BLaER1 treated with 17β-estradiol and CSF1 and Interleukin-3, amounts not matched to agents 10 nM and 100 nM (cell line): ENCODE measurements around the gene PLA2G2D.
A peak's percentile ranks its signal among the peaks of the same experiment; 100 is the strongest.

Source experiments
- H3K27ac ChIP-seq, 11 experiments: shearing (Covaris generic); formaldehyde crosslinking; 2 replicates each; pipeline ENCODE4 v1.8.1; 2022
- H3K27me3 ChIP-seq, 11 experiments: shearing (Covaris generic); formaldehyde crosslinking; 2 replicates each; pipeline ENCODE4 v1.8.1; 2022
- H3K36me3 ChIP-seq, 11 experiments: shearing (Covaris generic); formaldehyde crosslinking; 2 replicates each; pipeline ENCODE4 v1.8.1; 2022
- H3K4me1 ChIP-seq, 10 experiments: shearing (Covaris generic); formaldehyde crosslinking; 2 replicates each; pipeline ENCODE4 v1.8.1; 2022
- H3K4me2 ChIP-seq, 11 experiments: shearing (Covaris generic); formaldehyde crosslinking; 2 replicates each; pipeline ENCODE4 v1.8.1; 2022
- H3K4me3 ChIP-seq, 10 experiments: shearing (Covaris generic); formaldehyde crosslinking; 2 replicates each; pipeline ENCODE4 v1.8.1; 2022
- H3K9ac ChIP-seq, 11 experiments: shearing (Covaris generic); formaldehyde crosslinking; 2 replicates each; pipeline ENCODE4 v1.8.1; 2022
- H3K9me3 ChIP-seq, 11 experiments: shearing (Covaris generic); formaldehyde crosslinking; replicated peaks in 1 of 11; 2 replicates each; pipeline ENCODE4 v1.8.1; 2022
- H4K20me1 ChIP-seq, 11 experiments: shearing (Covaris generic); formaldehyde crosslinking; 2 replicates each; pipeline ENCODE4 v1.8.1; 2022
- Cebpa-rat ChIP-seq, 11 experiments: shearing (Covaris generic); IDR thresholded peaks; 2 replicates each; pipeline ENCODE4 v1.8.1; 2022

Gene PLA2G2D

DNA sequence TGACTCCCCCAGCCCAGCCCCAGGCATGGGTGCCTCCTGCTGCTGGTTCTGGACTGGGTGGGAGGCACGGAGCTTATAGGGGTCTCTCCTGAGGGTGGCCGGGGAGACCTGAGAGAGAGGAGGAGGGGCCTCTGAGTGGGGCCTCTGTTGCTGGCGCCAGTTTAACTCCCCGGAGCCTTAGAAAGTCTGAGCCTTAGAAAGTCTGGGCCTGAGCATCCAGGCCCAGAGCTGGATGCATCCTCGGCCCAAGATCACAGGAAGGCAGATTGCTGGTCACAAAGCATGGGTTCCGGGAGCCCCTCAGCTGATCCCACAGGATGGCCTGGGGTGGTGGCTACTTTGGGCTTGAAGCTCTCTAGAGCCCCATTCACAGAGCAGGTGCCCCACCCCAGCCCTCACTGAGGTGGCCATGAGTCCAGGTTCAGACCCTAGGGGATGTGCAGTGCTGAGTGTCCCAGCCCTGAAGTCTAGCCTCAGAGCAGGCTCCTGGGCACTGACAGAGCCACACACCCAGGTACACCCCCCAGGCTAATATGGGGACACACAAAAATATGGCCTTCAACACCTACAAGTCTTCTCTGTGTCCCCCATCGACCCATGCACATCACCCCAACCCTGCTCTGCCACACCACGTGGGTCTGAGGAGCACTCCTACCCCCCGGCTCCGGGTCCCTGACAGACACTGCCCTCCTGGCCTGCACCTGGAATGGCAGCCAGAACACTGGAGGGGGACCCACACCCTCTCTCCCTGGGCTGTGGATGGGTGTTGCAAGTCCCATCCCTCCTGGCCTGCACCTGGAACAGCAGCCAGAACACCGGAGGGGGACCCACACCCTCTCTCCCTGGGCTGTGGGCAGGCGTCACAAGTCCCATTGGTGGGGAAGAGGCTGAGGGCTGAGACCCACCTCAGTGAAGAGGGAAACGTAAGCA is 29.5 kb upstream of the PLA2G2D start:
- TF ChIP-seq Cebpa-rat (IDR thresholded peaks at IDR 0.05), result no peak
- H3K27ac ChIP-seq, result no peak overlapping the region

GRCh38 chr1:20147846-20148570 is 28.7 kb upstream of the PLA2G2D start:
- no peaks in the 10 kb centered on the region for H3K27me3 ChIP-seq
- H3K4me2 ChIP-seq, result no peak overlapping the region
- H3K36me3 ChIP-seq, result no peaks in the 10 kb centered on the region
- peaks cover 0 to 6% (median 0%) of the 10 kb centered on the region in 11 experiments; a peak in 1 of 22 replicates for H4K20me1 ChIP-seq
- H3K4me1 ChIP-seq, result peaks cover 7 to 29% (median 19%) of the 10 kb centered on the region in 10 experiments
- H3K27ac ChIP-seq, result no peak overlapping the region
- no peak overlapping the region for H3K4me3 ChIP-seq
- no peaks in the 10 kb centered on the region for H3K9me3 ChIP-seq
- TF ChIP-seq Cebpa-rat (IDR thresholded peaks at IDR 0.05), result no peak
- H3K9ac ChIP-seq, result no peak overlapping the region; a peak in 1 of 22 replicates

More for the DNA sequence above, 29.5 kb upstream of the PLA2G2D start:
- Histone ChIP-seq H3K4me3 (no peak overlapping the region), H4K20me1 (no peaks in the 10 kb centered on the region), H3K9ac (peak overlapping the region in 1 of 11 experiments; percentile 15; a peak in 1 of 22 replicates), H3K9me3 (no peaks in the 10 kb centered on the region), H3K27me3 (no peaks in the 10 kb centered on the region), H3K4me1 (peaks cover 15 to 37% (median 27%) of the 10 kb centered on the region in 10 experiments), H3K36me3 (no peaks in the 10 kb centered on the region), H3K4me2 (peak overlapping the region in 1 of 11 experiments; percentile 15; a peak in 1 of 22 replicates)

DNA sequence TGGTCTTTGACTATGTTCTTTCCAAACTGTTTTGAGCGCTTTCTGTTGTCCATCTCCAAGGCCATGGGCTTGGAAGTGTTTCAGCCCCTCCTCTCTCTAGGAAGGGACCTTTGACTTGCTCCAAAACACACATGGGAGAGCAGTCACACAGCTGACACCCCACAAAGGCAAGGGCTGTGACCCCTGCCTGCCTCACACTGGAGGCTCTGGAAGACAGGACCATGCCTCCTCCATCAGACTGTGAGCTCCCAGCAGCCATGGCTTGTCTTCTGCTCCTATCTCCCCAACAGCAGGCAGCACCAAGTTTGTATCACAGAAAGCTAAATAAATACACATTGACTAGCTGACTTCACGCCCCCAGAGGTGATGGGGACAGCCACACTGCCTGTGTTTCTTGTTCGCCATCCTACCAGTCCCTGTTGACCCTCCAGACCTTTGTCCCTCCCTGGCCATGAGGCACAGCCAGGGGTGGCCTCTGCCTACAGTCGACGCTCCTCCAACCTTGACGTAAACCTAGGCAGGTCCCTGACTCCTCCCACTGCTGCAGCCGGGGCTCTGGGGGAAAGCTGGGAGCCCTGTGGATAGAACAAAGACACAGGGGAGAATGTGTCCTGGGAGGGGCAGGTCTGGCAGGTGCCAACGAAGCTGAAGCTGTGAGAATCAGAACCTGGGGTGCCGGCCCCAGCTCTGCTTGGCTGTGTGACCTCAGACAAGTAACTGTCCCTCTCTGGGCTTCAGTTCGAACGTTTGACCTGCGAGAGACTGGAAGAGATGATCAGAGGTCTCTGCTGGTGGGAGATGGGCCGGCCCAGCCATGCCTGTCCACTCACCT is 24.6 kb upstream of the PLA2G2D start:
- peaks cover 0 to 6% (median 0%) of the 10 kb centered on the region in 11 experiments; a peak in 2 of 22 replicates for H4K20me1 ChIP-seq
- H3K27ac ChIP-seq, result no peak overlapping the region
- no peak for TF ChIP-seq Cebpa-rat (IDR thresholded peaks at IDR 0.05)
- no peaks in the 10 kb centered on the region for H3K36me3 ChIP-seq
- no peak overlapping the region for H3K4me3 ChIP-seq
- H3K27me3 ChIP-seq, result no peaks in the 10 kb centered on the region
- peaks cover 8 to 25% (median 13%) of the 10 kb centered on the region in 10 experiments; a peak in 18 of 20 replicates for H3K4me1 ChIP-seq
- no peak overlapping the region for H3K9ac ChIP-seq
- H3K9me3 ChIP-seq, result no peaks in the 10 kb centered on the region
- H3K4me2 ChIP-seq, result no peak overlapping the region

DNA sequence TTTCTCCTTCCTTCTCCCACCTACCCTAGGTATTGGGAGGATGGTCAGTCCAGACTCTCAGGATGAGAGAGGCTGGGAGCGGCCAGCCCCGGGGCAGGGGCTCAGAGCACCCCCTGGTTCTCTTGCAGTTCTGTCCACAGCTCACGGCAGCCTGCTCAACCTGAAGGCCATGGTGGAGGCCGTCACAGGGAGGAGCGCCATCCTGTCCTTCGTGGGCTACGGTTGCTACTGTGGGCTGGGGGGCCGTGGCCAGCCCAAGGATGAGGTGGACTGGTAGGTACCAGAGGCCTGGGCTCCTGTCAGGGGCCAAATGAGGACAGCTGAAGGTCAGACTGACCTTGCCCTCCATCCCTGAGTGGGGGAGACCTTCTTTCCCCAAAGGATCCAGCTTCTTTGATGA is 24.0 kb upstream of the PLA2G2D start:
- Histone ChIP-seq H3K9ac (no peak overlapping the region), H4K20me1 (peaks cover 0 to 6% (median 0%) of the 10 kb centered on the region in 11 experiments; a peak in 2 of 22 replicates), H3K4me1 (peaks cover 8 to 21% (median 15%) of the 10 kb centered on the region in 10 experiments; a peak in 18 of 20 replicates), H3K36me3 (no peaks in the 10 kb centered on the region), H3K27me3 (no peaks in the 10 kb centered on the region), H3K4me2 (no peak overlapping the region), H3K4me3 (no peak overlapping the region), H3K27ac (no peak overlapping the region), H3K9me3 (no peaks in the 10 kb centered on the region)
- no peak for TF ChIP-seq Cebpa-rat (IDR thresholded peaks at IDR 0.05)

GRCh38 chr1:20142001-20142710 is 22.8 kb upstream of the PLA2G2D start:
- peaks cover 8 to 15% (median 14%) of the 10 kb centered on the region in 10 experiments; a peak in 17 of 20 replicates for H3K4me1 ChIP-seq
- H3K36me3 ChIP-seq, result no peaks in the 10 kb centered on the region
- no peak overlapping the region for H3K9ac ChIP-seq
- H3K4me2 ChIP-seq, result 0 out of 22 replicates have a peak overlapping the region, but pooled peaks of 1 of the 11 experiments have one; percentile 26
- no peak overlapping the region for H3K27ac ChIP-seq
- no peak overlapping the region for H3K4me3 ChIP-seq
- H4K20me1 ChIP-seq, result peaks cover 0 to 6% (median 0%) of the 10 kb centered on the region in 11 experiments; a peak in 2 of 22 replicates
- TF ChIP-seq Cebpa-rat (IDR thresholded peaks at IDR 0.05), result no peak
- H3K27me3 ChIP-seq, result no peaks in the 10 kb centered on the region
- no peaks in the 10 kb centered on the region for H3K9me3 ChIP-seq

DNA sequence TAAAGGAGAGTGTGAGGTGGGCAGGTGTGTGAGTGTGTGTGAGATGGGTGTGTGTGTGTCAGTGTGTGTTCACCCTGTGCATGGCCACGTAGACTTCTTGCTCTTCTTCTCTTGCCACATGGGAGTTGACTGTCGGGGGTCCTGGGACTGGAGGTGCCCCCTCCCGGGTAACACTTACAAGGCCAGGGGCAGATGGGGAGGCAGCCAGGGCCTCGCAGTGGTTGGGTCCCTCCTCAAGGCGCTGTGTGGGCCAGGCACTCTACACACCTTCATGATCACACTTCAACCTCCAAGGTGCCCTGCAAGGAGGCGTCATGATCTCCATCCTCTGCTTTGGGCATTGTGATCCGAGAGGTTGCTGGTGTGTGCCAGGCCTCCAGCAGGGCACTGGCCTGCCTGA is 22.1 kb upstream of the PLA2G2D start:
- Histone ChIP-seq H3K4me1 (peaks cover 8 to 15% (median 14%) of the 10 kb centered on the region in 10 experiments; a peak in 17 of 20 replicates), H3K4me3 (no peak overlapping the region), H3K4me2 (no peak overlapping the region), H3K9ac (no peak overlapping the region), H3K36me3 (no peaks in the 10 kb centered on the region), H3K27me3 (no peaks in the 10 kb centered on the region), H3K27ac (no peak overlapping the region), H4K20me1 (peaks cover 0 to 6% (median 0%) of the 10 kb centered on the region in 11 experiments; a peak in 2 of 22 replicates), H3K9me3 (no peaks in the 10 kb centered on the region)
- no peak for TF ChIP-seq Cebpa-rat (IDR thresholded peaks at IDR 0.05)

DNA sequence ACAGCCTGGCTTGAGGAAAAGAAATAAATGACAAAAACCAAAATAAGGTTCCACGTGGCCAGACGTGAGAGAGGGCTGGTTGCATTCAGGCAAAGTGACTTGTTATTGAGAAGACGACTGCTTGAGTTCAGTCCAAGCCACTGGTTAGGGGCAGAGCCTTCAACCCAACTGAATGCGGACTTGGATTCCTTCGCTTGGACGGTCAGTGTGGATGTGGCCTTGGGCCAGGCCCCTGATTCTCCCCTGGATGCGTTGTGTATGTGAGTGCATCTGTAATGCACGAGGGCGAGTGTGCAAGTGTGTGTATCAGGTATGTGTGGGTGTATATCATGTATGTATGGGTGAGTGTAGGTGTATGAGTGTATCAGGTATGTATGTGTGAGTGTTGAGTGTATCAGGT is 21.7 kb upstream of the PLA2G2D start:
- Histone ChIP-seq H3K9ac (no peak overlapping the region), H3K4me2 (no peak overlapping the region), H3K4me3 (no peak overlapping the region), H3K27ac (no peak overlapping the region), H3K9me3 (no peaks in the 10 kb centered on the region), H3K4me1 (peaks cover 8 to 15% (median 14%) of the 10 kb centered on the region in 10 experiments; a peak in 17 of 20 replicates), H3K27me3 (no peaks in the 10 kb centered on the region), H4K20me1 (peaks cover 0 to 6% (median 0%) of the 10 kb centered on the region in 11 experiments; a peak in 2 of 22 replicates), H3K36me3 (no peaks in the 10 kb centered on the region)
- TF ChIP-seq Cebpa-rat (IDR thresholded peaks at IDR 0.05), result no peak
